Epithelial cell of alveolus of lung (primary cell): ENCODE measurements around the gene ARHGEF9. TPM values are rescaled to one million over a fixed set of nuclear protein-coding genes. Genes with fewer than 3 reads are reported as not detected.

Experiments
- total RNA-seq: library from RNA; depleted of rRNA; stranded (reverse); fragments of >200 nt; gene quantifications from 2 replicates; pipeline ENCODE4 v1.2.1, GENCODE V29; 2015

ARHGEF9 gene
- 14.8 and 14.9 TPM in 2 replicates for total RNA-seq

DNA sequence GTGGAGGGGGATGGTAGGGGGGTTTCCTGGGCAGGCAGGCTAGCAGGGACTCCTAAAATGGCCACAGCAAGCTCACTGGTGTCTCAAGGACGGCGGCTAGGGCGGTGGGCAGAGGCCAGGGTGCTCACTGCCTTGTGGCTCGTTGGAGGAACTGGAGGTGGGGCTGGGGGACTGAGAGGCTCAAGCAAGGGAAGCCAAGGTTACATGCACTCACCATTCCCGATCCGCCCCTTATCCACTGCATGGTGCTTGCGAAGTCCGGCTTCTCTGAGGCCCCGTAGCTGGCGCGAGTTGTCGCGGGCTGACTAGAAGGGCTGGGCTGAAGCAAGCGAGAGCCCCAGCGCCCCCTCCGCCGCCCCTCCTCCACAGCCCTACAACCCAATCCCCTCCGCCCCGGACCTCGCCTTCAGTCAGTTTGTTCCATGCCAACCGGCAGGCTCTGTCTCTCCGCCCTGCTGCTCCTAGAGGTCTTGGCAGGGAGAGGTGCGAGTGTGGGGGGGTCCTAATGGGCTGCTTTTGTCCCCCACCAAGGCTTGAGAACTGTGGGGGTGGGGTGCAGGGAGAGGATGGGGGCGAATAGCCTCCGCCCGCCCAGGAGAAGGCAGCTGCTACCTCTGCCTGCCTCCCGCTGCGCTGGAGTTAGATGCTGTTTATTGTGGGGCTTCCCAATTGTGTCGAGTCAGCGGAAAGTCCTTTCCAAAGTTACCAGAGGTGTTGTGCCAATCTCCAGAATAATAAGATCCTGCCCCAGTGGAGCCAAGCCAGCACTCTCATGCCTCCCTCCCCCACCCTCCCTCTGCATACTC, at the start of gene ARHGEF9:
Gene ARHGEF9 (minus strand): TSS at position 313 of the 806 bp plus-strand sequence. CDS start 69 bp downstream, at position 244.

